ENCODE measurements around the gene STK10. TPM values are rescaled to one million over a fixed set of nuclear protein-coding genes. Genes with fewer than 3 reads are reported as not detected.

Gene STK10
- polyA plus RNA-seq, 1 of the 3 experiments (the other 2 are of a cell fraction): 11.0 TPM

Other genes starting within 250 kb of the STK10 start
- 37.5 and 51.1 TPM in 2 replicates for gene FBXW11, start 181.6 kb downstream of the STK10 start, polyA plus RNA-seq (2012; rRNA removed)
- gene EFCAB9, start 5.9 kb upstream of the STK10 start, polyA plus RNA-seq (2012; rRNA removed): 0.10 TPM in 1 of 2 replicates, not detected in the other
- gene UBTD2, start 95.5 kb upstream of the STK10 start, polyA plus RNA-seq (2012; rRNA removed): 13.8 and 15.5 TPM in 2 replicates